Eye (tissue), 1 donor: Measurements from ENCODE around the gene DNAH6.
"Not testable (repeated sequence)": the region's sequence is repeated elsewhere in the genome, so short reads cannot be mapped to it uniquely, and the experiment has no call there.

Experiments used
- DNase-seq: peaks from one replicate; pipeline ENCODE4 v3.0.0-alpha.2; 2015

The DNAH6 gene

GRCh38 chr2:84515788-84516187 is 510 bp upstream of the DNAH6 start:
- no peak for DNase-seq

GRCh38 chr2:84519332-84519957 is 3.1 kb downstream of the DNAH6 start:
- no peak for DNase-seq

- DNase-seq = peak; percentile 22
Measured at GRCh38 chr2:84526562-84526961, 10.3 kb downstream of the DNAH6 start.

GRCh38 chr2:84527137-84528129 is 11.1 kb downstream of the DNAH6 start:
- DNase-seq = peak; percentile 9

GRCh38 chr2:84532291-84532690 is 16.0 kb downstream of the DNAH6 start:
- no peak for DNase-seq

GRCh38 chr2:84534225-84534624 is 17.9 kb downstream of the DNAH6 start:
- DNase-seq = no peak

- peak; percentile 37 for DNase-seq
Measured at GRCh38 chr2:84537251-84537650, 21.0 kb downstream of the DNAH6 start.

- DNase-seq = no peak
Measured at GRCh38 chr2:84539729-84540128, 23.4 kb downstream of the DNAH6 start.

- DNase-seq = no peak
Measured at GRCh38 chr2:84545005-84545404, 28.7 kb downstream of the DNAH6 start.

GRCh38 chr2:84546551-84546950 is 30.3 kb downstream of the DNAH6 start:
- no peak for DNase-seq

GRCh38 chr2:84548303-84548702 is 32.0 kb downstream of the DNAH6 start:
- DNase-seq = no peak

GRCh38 chr2:84550916-84551315 is 34.6 kb downstream of the DNAH6 start:
- DNase-seq = no peak

GRCh38 chr2:84551526-84551925 is 35.2 kb downstream of the DNAH6 start:
- DNase-seq = not testable (repeated sequence)

- DNase-seq = no peak
Measured at GRCh38 chr2:84556190-84556589, 39.9 kb downstream of the DNAH6 start.

- DNase-seq = no peak
Measured at GRCh38 chr2:84559838-84560237, 43.5 kb downstream of the DNAH6 start.

GRCh38 chr2:84579661-84580060 is 63.4 kb downstream of the DNAH6 start:
- DNase-seq = no peak

- DNase-seq = no peak
Measured at GRCh38 chr2:84603911-84604310, 87.6 kb downstream of the DNAH6 start.

GRCh38 chr2:84613082-84613481 is 96.8 kb downstream of the DNAH6 start:
- DNase-seq = no peak

GRCh38 chr2:84619794-84620371 is 103.6 kb downstream of the DNAH6 start:
- no peak for DNase-seq

- DNase-seq = no peak
Measured at GRCh38 chr2:84628486-84628885, 112.2 kb downstream of the DNAH6 start.

GRCh38 chr2:84629550-84629949 is 113.3 kb downstream of the DNAH6 start:
- no peak for DNase-seq

GRCh38 chr2:84631047-84631446 is 114.7 kb downstream of the DNAH6 start:
- DNase-seq = peak; percentile 68

- no peak for DNase-seq
Measured at GRCh38 chr2:84631985-84632384, 115.7 kb downstream of the DNAH6 start.
